Cardiac atrium fibroblast (primary cell): ENCODE results near the gene GYPE. TPM values are rescaled to one million over a fixed set of nuclear protein-coding genes. Genes with fewer than 3 reads are reported as not detected.

Experiments
- total RNA-seq: library from RNA; depleted of rRNA; stranded (reverse); fragments of >200 nt; gene quantifications from 2 replicates; pipeline ENCODE4 v1.2.3, GENCODE V29; 2015

The GYPE gene
- 0.49 and 0.54 TPM in 2 replicates for total RNA-seq

DNA sequence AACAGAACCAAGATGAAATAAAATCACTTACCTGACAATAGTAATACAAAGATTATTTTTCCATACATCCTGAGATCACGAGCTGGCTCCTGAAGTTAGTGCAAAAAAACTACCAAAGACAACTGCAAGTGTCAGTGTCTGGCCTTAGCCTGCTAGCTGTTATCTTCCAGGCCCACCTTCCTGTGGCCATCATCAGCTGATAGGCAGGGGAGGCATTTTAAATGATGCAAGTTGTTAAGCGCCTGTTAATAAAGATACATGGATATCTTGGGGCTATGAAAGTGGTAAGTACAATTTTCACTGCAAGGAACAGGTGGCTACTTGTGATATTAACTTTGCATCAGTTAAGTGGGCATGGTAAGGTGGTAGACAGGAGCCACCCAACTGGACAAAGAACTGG is at the start of gene GYPE:
Gene GYPE, minus strand, starts transcription at position 120 of the 400 bp plus-strand sequence. Its CDS starts 52 bp downstream, at position 68.

Other genes with a start within 250 kb of the GYPE start
- not detected in 2 replicates for gene FREM3, start 204.9 kb downstream of the GYPE start, total RNA-seq
- gene GYPB, start 113.8 kb upstream of the GYPE start, total RNA-seq = not detected in 2 replicates
- not detected in 2 replicates for gene GYPA, start 235.2 kb upstream of the GYPE start, total RNA-seq